GM21619 (cell line): ENCODE measurements around the gene LARGE1.

Source experiments
- ATAC-seq: cut with Tn5 transposase; IDR thresholded peaks from one replicate; pipeline ENCODE4 v1.9.1; 2021; ENCODE audit not compliant: unreplicated experiment

The LARGE1 gene

GRCh38 chr22:33456511-33456910, 463.8 kb downstream of the LARGE1 start:
- ATAC-seq = no peak

- no peak for ATAC-seq
These were observed 465.2 kb downstream of the LARGE1 start for GRCh38 chr22:33455036-33455435.

DNA sequence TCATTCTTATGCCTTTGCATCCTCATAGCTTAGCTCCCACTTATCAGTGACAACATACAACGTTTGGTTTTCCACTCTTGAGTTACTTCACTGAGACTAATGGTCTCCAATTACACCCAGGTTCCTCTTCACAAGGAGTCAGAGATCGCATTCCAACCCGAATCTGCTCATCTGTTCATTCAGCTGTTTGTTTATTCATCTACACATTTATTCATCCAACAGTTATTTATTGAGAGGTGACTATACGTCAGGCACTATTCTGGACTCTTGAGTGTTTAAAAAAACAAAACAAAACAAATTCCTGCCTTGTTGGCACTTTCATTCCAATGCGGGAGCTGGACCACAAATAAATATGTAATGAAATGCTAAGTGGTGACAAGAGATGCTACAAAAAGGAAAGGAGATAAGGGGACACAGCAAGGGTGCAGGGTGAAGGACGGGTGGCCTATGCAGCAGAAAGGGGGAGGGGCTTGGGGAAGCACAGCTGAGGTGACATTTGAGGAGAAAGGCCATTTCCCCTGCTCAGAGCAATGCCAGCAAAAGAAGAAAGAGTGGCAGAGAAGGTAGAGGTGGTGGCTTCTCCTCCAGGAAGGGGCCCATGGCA, 468.3 kb downstream of the LARGE1 start:
- ATAC-seq = no peak

DNA sequence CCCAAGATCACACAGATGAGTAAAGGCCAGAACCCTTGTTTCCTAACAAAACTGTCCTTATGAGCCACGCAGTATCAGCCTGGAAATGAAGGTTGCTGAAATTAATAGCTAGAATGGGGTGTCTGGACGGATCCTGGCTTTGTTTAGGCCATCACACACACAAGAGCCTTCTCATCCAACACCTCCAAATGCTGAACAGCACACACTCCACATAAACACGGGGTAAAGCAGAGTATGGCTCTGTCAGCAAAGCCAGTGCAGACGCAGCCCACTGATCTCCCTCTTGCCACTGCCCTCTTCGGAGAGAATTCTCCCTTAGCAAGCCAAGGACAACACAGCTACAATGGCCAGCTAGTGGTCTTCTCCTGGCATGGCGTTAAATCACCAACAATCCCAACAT, 469.5 kb downstream of the LARGE1 start:
- no peak for ATAC-seq

DNA sequence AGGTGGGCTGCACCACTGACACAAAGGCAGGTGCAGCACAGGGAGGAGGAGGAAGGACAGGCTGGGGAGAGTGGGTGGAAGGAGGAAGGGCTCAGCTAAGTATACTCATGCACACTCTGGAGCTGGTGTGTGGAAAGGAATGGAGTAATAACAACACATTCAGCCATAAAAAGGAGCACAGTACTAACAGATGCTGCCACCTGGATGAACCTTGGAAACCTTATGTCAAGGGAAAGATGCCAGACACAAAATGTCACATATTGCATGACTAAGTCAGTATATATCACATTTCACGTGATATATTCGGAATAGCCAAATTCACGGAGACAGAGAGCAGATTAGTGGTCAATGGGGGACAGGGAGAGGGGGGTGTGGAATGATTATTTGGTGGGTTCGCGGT, 472.5 kb downstream of the LARGE1 start:
- ATAC-seq = no peak

DNA sequence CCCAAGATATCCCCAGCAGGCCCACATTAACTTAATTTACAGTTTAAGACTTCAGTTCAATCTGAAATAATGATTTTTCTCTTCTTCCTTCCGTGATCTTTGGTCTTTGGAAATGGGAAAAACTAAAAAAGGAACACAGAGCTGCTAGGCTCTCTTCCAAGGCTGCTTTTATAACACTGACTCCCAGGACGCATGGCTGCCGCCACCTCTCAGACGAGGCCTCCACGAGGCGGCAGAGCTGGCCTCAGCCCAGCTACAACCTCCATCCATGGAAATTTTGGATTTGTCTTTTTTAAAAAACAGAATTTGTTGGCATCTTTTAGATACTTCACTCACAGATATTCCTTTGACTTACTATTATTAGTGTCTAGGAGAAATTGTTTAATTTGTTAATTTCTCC, 476.6 kb downstream of the LARGE1 start:
- no peak for ATAC-seq

DNA sequence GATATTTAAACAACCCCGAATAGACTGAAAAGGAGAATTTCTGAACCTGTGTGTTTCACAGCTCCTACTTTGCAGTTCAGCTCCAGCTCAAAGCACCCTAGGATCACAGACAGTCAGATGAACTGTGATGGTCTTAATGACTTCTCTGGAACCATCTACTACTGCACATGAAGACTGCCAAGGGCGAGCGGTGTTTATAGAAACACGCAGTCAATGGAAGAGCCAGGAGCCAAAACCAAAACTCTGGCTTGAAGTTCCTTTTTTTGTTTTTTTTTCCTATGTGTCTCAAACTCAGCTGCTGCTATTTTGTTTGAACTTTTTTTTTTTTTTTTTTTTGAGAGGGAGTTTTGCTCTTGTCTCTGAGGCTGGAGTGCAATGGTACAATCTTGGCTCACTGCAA, 479.5 kb downstream of the LARGE1 start:
- ATAC-seq = no peak

GRCh38 chr22:33438273-33438672, 482.0 kb downstream of the LARGE1 start:
- no peak for ATAC-seq

- ATAC-seq = no peak
These were observed 489.0 kb downstream of the LARGE1 start for GRCh38 chr22:33431300-33431699.

DNA sequence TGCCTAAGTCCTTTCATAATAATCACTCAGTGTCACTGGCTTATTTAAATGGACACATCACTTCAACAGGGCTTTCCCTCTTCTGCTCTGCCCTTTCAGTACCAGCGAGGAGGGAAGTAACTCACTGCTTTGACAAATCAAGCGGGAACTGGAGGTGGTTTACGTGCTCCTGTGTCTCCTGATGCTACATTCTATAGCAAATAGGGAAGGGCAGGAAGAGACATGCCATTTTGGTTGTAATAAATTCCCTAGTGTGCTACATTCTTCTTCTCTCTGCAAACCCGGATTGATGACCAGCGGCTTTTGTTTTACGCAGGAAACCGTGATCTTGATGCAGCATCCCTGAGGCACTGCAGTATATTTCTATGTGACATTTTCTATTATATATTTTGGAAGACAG, 491.0 kb downstream of the LARGE1 start:
- no peak for ATAC-seq

DNA sequence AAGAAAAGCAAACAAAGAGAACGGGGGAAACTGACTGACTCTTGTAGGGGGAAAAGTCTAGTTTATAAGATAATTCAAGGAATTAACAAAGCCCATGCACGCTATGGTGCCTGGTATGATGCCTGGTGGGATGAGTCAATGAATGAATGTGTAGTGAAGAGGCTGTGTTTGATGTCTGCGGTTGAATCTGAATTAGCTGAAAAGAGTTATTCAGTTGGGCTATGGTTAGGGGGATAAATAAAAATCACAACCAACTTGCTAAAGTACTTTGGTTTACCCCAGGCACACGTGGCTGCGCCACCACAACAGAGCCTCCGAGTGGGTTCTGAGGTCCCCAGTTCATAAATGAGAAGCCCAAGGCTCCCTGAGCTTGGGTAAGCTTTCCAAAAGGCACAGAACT, 492.8 kb downstream of the LARGE1 start:
- no peak for ATAC-seq

- no peak for ATAC-seq
These were observed 493.8 kb downstream of the LARGE1 start for GRCh38 chr22:33426451-33426850.

GRCh38 chr22:33421859-33422258, 498.4 kb downstream of the LARGE1 start:
- ATAC-seq = no peak

GRCh38 chr22:33418484-33418883, 501.8 kb downstream of the LARGE1 start:
- ATAC-seq = no peak

GRCh38 chr22:33415401-33415800, 504.9 kb downstream of the LARGE1 start:
- ATAC-seq = no peak

GRCh38 chr22:33409079-33409478, 511.2 kb downstream of the LARGE1 start:
- no peak for ATAC-seq

DNA sequence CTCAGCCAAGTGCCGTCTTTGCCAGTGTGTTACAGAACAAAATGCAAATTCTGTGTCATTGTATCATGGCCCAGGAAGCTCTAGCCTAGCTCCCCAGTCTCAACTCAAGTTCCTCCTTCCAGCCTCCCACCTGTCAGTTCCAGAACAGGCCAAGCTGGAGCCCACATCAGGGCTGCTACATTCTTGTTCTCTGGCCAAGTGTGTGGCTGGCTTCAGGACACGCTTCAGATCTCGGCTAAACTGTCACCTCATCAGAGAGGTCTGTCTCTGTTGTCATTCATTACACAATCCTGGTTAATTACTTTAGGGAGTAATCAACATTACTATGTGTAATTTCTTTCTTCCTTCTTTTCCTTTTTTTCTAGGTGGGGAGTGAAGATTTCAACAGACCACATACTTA, 515.1 kb downstream of the LARGE1 start:
- no peak for ATAC-seq

GRCh38 chr22:33404723-33405122, 515.6 kb downstream of the LARGE1 start:
- ATAC-seq = no peak

GRCh38 chr22:33402325-33402724, 518.0 kb downstream of the LARGE1 start:
- ATAC-seq = no peak

DNA sequence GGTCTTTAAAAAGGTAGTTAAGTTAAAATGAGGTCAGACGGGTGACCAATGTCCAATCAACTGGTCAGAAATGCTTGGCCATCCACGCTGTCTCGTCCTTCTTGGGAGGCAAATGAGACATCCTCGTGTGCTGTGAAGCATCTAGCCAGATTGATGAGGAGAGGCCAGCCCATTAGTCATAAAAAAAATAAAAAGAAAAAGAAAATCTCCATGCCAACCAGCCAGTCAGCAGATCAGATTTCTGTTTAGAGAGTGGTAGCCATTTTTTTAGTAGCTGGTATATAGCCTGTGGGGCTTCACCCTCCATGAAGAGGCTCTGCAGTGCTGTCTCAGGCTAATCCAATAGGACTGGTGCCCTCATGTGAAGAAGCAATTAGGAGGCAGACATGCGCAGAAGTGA, 519.0 kb downstream of the LARGE1 start:
- no peak for ATAC-seq

- ATAC-seq = no peak
These were observed 519.4 kb downstream of the LARGE1 start for GRCh38 chr22:33400891-33401290.

- no peak for ATAC-seq
These were observed 520.0 kb downstream of the LARGE1 start for GRCh38 chr22:33400061-33400840.

- no peak for ATAC-seq
These were observed 522.8 kb downstream of the LARGE1 start for GRCh38 chr22:33397381-33397907.
